GM15510 (cell line): ENCODE data around the gene CNOT4.

Experiments
- POLR2A ChIP-seq: IDR thresholded peaks from 3 replicates; pipeline ENCODE4 v1.6.1; 2011; ENCODE audit warnings: borderline replicate concordance; ENCODE audit not compliant: insufficient read length; ENCODE audit errors: extremely low read depth

The CNOT4 gene

GRCh38 chr7:135441791-135442190, 68.1 kb downstream of the CNOT4 start:
- no peak for TF ChIP-seq POLR2A

DNA sequence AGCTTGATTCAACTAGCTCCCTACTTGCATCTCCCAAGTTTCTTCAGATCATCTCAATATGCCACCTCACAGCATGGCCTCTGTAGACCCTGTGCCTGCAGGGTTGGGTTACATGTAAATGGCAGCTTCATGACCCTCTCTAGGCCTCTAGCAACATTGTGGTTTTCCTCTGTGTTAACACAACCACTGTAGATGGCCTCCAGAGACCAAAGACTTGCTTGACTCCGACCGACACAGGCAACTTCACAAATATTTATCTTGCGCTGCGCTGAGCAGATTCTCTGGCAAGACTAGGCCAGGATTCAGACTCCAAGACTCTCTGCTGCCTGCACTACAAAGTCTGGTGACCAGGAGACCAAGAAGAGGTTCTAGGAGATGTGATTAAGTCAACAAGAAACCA, 75.9 kb downstream of the CNOT4 start:
- TF ChIP-seq POLR2A, result no peak

DNA sequence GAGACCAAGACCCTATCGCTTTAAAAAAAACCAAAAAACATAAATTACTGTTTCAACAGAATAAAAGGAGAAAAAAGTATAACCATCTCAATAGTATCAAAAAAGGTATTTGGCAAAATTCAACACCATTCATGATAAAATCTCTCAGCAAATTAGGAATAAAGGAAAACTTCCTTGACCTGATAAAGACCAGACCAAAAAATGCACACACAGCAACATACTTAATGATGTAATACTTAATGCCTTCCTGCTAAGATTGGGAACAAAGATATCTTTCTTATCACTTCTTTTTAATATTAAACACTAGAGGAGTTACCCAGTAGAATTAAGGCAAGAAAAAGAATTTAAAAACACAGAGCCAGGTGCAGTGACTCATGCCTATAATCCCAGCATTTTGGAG, 79.3 kb downstream of the CNOT4 start:
- TF ChIP-seq POLR2A, result no peak

- TF ChIP-seq POLR2A, result no peak
These were observed 81.0 kb downstream of the CNOT4 start for GRCh38 chr7:135428879-135429278.

DNA sequence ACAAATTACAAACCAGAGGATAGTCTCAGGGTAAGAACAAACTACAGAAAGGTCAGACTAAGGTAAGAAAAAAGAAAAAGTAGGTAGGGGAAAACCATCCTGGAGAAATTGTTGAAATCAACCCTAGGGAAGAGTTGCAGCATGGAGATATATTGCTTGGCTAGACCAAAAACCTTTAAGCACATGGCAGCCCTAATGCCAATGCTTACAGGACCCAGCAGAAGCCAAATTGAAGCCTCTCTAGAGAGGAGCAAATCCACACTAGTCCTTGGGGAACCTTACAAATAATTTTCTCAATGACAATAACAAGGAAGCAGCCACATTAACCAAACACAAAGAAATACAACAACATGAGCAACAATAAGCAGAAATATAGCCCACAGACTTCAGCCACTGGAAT, 81.9 kb downstream of the CNOT4 start:
- TF ChIP-seq POLR2A, result no peak

DNA sequence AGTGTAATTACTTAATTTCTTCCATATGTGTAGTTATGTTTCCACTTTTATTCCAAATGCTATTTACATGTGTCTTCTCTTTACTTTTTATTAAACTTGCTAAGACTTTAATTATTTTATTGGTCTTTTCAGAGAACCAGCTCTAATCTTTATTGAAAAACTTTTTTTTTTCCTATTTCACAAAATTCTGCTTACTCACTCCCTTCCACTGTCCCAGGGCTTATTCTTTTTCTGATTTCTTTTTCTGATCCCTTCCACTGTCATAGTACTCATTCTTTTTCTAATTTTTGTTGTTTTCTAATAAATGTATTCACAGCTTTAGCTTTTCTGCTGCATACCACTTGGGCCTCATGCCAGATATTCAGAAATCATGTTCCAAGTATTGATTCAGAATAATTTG, 82.7 kb downstream of the CNOT4 start:
- TF ChIP-seq POLR2A, result no peak

- TF ChIP-seq POLR2A, result no peak
These were observed 84.9 kb downstream of the CNOT4 start for GRCh38 chr7:135425036-135425435.

DNA sequence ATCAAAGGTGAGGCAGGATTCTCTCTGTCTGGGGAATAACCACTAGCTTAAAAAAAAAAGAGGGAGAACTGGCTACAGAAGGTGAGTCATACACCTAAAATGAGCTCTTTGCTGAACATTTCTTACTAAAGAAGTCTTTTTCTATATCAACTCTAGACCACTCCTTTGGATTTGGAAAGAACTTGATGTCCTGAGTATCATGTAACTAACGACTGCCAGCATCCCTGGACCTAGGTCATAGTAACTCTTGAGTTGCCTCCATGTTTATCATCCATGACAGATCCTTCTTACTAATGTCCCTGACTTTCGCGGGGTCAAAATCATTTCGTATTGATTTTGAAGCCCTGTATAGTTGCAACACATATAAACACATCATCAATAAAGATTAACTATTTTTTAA, 89.1 kb downstream of the CNOT4 start:
- no peak for TF ChIP-seq POLR2A

GRCh38 chr7:135416431-135416830, 93.5 kb downstream of the CNOT4 start:
- TF ChIP-seq POLR2A, result no peak

DNA sequence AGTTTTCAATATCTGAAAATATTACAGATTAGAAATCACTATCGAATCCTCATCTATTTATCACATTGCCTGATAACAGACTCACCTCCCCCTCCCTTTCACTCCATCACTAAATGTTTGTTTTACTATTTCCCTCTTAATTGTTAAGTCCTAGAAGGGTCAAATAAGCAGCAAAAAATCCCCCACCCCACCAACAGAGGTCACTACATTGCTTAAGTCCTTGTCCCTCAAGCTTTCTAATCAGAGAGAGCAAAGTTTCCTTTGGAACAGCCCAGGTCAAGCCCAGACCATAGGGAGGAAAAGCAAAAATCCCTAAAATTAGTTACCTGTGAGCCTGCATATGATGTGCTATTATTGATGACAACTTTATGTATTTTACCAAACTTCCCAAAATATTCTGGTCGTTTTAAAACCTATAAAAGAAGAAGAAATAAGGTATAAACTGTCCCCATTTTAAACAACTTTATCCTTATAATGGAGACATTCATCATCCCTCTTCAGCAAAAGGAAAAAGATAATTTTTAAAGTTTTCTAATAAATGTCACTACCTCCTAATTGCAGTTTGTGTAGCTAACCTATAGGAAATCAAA, 95.0 kb downstream of the CNOT4 start:
- no peak for TF ChIP-seq POLR2A

DNA sequence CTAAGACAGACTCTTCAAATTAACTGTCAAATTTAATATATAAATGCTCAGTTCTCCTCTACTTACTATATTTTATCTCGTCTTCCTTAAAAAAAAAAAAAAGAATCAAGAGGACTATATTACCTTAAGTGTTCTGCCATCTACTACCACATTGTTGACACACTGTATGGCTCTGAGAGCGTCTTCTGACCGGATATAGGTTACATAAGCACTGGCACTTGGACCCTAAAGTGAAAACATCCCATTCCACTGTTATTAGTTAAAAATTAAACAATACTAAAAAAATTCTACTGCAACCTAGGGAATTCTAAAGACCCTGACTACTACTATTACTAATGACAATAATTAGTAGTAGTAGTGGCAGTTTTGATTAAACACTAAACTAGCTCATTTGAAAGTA, 95.7 kb downstream of the CNOT4 start:
- no peak for TF ChIP-seq POLR2A

GRCh38 chr7:135411098-135411497, 98.8 kb downstream of the CNOT4 start:
- no peak for TF ChIP-seq POLR2A

DNA sequence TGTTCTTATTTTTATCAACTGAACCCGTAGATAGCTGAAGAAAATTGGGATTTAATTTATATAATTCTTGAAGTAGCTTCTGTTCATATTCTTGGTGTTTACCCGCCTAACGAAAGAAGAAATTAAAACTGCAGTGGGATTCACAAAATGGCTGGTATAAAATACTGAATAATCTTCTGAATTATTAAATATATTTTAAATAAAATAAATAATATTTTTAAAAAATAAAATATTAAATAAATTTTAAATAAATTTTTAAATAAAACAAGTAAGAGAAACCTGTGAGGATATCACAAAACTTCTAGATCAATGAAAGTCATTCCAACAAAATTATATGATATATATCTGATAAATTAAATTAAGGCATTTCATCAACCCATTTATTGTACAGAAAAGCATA, 99.4 kb downstream of the CNOT4 start:
- no peak for TF ChIP-seq POLR2A

GRCh38 chr7:135409845-135410542, 99.9 kb downstream of the CNOT4 start:
- no peak for TF ChIP-seq POLR2A

DNA sequence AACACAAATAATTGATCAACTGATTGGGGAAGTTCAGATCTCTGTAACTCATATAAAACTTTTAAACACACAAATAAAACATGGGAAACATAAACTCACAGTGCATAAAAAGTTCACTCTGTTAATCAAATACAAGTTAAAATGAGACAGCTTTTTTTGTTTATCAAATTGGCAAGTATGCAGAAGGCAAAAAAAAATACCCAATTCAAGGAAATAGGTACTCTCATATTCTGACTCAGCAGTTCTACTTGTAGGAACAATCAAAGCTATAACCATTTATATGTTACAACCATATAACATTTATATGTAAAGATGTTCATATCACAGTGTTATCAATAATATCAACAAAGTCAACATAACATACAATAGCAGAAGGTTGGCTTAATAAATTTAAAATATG, 102.0 kb downstream of the CNOT4 start:
- TF ChIP-seq POLR2A, result no peak

GRCh38 chr7:135406918-135407317, 103.0 kb downstream of the CNOT4 start:
- no peak for TF ChIP-seq POLR2A
